GM12873 (cell line): Measurements from ENCODE around the gene FAM13A.

ENCODE experiments used
- TF ChIP-seq, protein P1 (sequence below): IDR thresholded peaks from 2 replicates; pipeline ENCODE4 v1.5.1; 2012; ENCODE audit warnings: low read depth, mild to moderate bottlenecking, moderate library complexity, low read length, control low read depth; ENCODE audit not compliant: insufficient read depth; ENCODE audit errors: missing control alignments

FAM13A gene

GRCh38 chr4:88794952-88795351 is 262.0 kb downstream of the FAM13A start:
- TF ChIP-seq, protein P1, sequence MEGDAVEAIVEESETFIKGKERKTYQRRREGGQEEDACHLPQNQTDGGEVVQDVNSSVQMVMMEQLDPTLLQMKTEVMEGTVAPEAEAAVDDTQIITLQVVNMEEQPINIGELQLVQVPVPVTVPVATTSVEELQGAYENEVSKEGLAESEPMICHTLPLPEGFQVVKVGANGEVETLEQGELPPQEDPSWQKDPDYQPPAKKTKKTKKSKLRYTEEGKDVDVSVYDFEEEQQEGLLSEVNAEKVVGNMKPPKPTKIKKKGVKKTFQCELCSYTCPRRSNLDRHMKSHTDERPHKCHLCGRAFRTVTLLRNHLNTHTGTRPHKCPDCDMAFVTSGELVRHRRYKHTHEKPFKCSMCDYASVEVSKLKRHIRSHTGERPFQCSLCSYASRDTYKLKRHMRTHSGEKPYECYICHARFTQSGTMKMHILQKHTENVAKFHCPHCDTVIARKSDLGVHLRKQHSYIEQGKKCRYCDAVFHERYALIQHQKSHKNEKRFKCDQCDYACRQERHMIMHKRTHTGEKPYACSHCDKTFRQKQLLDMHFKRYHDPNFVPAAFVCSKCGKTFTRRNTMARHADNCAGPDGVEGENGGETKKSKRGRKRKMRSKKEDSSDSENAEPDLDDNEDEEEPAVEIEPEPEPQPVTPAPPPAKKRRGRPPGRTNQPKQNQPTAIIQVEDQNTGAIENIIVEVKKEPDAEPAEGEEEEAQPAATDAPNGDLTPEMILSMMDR = no peak

DNA sequence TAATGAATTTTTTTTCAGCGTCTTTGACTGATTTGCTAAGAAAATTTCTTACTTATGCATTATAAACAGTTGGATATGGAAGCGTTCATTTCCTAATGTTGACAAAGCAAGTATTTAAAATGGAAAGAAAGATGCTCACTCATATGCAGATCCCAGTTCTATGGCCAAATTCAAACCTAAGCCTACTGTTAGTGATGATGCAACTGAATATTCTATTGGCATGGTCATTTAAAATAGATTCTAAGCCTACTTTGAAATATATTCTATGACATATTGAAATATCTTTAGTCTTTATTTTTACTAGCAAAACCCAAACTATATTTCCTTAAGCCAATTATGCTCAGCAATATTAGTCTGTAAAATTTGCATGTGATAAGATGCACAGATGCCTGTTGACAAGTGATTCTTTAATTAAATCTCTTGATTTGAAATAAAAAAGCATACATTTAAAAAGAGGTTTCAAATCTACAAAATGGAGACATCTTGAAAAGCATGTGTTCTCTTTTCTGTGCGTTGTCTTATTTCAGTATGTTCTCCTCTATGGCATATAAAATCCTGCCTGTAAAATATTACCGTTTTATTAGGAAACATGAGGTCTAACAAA is 262.8 kb downstream of the FAM13A start:
- TF ChIP-seq, protein P1 = no peak

- TF ChIP-seq, protein P1 = no peak
Observed at GRCh38 chr4:88793475-88793874, 263.5 kb downstream of the FAM13A start.

- TF ChIP-seq, protein P1 = no peak
Observed at GRCh38 chr4:88792821-88793220, 264.2 kb downstream of the FAM13A start.

GRCh38 chr4:88792268-88792781 is 264.7 kb downstream of the FAM13A start:
- TF ChIP-seq, protein P1 = no peak

DNA sequence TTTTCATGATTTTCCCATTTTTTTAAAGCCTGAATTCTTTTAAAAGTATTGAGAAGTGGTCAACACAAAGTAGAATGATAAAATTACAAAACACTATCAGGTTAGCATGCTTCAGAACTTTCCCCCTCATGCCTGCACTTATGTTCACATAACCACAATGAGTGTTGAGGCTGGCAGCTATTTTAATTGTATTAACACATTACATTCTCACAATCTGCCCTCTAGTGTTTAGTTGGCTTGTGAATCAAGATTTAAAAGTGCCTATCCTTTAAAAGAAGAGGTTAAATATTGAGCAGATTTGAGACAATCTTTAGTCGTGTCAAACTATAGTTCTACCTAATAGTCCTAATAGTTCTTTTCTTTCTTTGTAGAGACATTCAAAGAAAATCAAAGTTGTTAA is 265.7 kb downstream of the FAM13A start:
- TF ChIP-seq, protein P1 = no peak

DNA sequence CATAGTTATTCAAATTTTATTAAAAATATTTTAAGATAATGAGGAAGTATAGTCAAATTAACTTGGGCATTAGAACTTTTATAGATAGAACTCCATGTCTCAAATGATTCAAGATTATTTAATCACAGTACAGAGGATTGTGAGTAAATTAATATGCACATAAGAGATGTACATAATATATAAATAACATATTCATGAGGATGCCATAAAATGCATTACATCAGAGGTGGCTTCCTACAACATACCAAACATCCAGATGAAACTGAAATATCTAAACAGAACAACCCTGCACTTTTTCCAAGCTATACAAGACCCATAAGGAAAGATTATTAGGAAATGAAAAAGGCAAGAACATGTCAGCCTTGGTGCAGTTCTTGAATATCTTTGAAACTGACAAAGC is 268.1 kb downstream of the FAM13A start:
- TF ChIP-seq, protein P1 = no peak
